Mesendoderm (in vitro differentiated cells): ENCODE measurements around the gene LEKR1.

Experiments used
- DNase-seq: peaks from one replicate; pipeline ENCODE4 v3.0.0; 2013
- H2AK5ac ChIP-seq: 2 replicates; pipeline ENCODE4 v1.6.1; 2013; ENCODE audit warnings: low read length, inconsistent platforms
- H2BK120ac ChIP-seq: 2 replicates; pipeline ENCODE4 v1.6.1; 2013; ENCODE audit warnings: low read depth, mild to moderate bottlenecking, low read length, moderate library complexity, mixed read lengths
- H2BK15ac ChIP-seq: replicated peaks from 2 replicates; pipeline ENCODE4 v1.6.1; 2013; ENCODE audit warnings: low read depth, mild to moderate bottlenecking, moderate library complexity
- H2BK5ac ChIP-seq: 2 replicates; pipeline ENCODE4 v1.6.1; 2013; ENCODE audit warnings: low read length, inconsistent platforms
- H3K18ac ChIP-seq: 2 replicates; pipeline ENCODE4 v1.6.1; 2013; ENCODE audit warnings: mild to moderate bottlenecking, low read length, mixed read lengths
- H3K23ac ChIP-seq: one replicate; pipeline ENCODE4 v1.6.1; 2013; ENCODE audit warnings: low read length
- H3K27ac ChIP-seq: 2 replicates; pipeline ENCODE4 v1.5.1; 2013; ENCODE audit warnings: low read depth, mild to moderate bottlenecking, inconsistent platforms, low read length, moderate library complexity
- H3K27me3 ChIP-seq: 2 replicates; pipeline ENCODE4 v1.6.1; 2013; ENCODE audit warnings: low read length, control low read depth, mild to moderate bottlenecking, inconsistent platforms; ENCODE audit not compliant: insufficient read depth, poor library complexity
- H3K36me3 ChIP-seq: 2 replicates; pipeline ENCODE4 v1.6.1; 2013; ENCODE audit warnings: low read length, inconsistent platforms; ENCODE audit not compliant: control insufficient read depth, insufficient read depth
- H3K4ac ChIP-seq: one replicate; pipeline ENCODE4 v1.6.1; 2013; ENCODE audit warnings: low read depth, mild to moderate bottlenecking, low read length, moderate library complexity
- H3K4me1 ChIP-seq: 2 replicates; pipeline ENCODE4 v1.6.1; 2013; ENCODE audit warnings: low read depth, low read length, inconsistent platforms; ENCODE audit not compliant: control insufficient read depth
- H3K4me2 ChIP-seq: 2 replicates; pipeline ENCODE4 v1.6.1; 2013; ENCODE audit warnings: low read length
- H3K4me3 ChIP-seq: 2 replicates; pipeline ENCODE4 v1.5.1; 2013; ENCODE audit warnings: mild to moderate bottlenecking, low read length
- H3K56ac ChIP-seq: one replicate; pipeline ENCODE4 v1.6.1; 2013; ENCODE audit warnings: low read length
- H3K79me1 ChIP-seq: 2 replicates; pipeline ENCODE4 v1.6.1; 2013; ENCODE audit warnings: low read length, inconsistent platforms
- H3K79me2 ChIP-seq: 2 replicates; pipeline ENCODE4 v1.6.1; 2013; ENCODE audit warnings: mild to moderate bottlenecking, low read length; ENCODE audit not compliant: control insufficient read depth, insufficient read depth
- H3K9ac ChIP-seq: 2 replicates; pipeline ENCODE4 v1.6.1; 2013; ENCODE audit warnings: low read length, inconsistent platforms
- H4K5ac ChIP-seq: one replicate; pipeline ENCODE4 v1.6.1; 2013; ENCODE audit warnings: low read length
- H4K8ac ChIP-seq: one replicate; pipeline ENCODE4 v1.6.1; 2013; ENCODE audit warnings: low read depth, mild to moderate bottlenecking, control low read depth, low read length, moderate library complexity
- WGBS: extraction: QIAGEN DNeasy Blood & Tissue Kit; methylation state at CpG from one replicate; pipeline ENCODE4 v1.1.7; 2013; ENCODE audit warnings: low lambda C conversion rate, missing lambda C conversion rate; ENCODE audit not compliant: insufficient coverage; ENCODE audit errors: extremely low coverage; 5-methylcytosine and 5-hydroxymethylcytosine counted together

Gene LEKR1

GRCh38 chr3:156801746-156802145, 24.4 kb upstream of the LEKR1 start:
- Histone ChIP-seq H3K23ac (no peak overlapping the region), H3K27me3 (no peaks in the 10 kb centered on the region), H4K5ac (no peak overlapping the region), H3K4me2 (no peak overlapping the region), H3K4me1 (no peaks in the 10 kb centered on the region), H2BK15ac (no peak overlapping the region), H3K79me2 (no peaks in the 10 kb centered on the region), H3K4me3 (no peak overlapping the region), H4K8ac (no peak overlapping the region), H2AK5ac (no peak overlapping the region), H3K4ac (no peak overlapping the region), H3K56ac (no peak overlapping the region), H3K36me3 (no peaks in the 10 kb centered on the region), H2BK5ac (no peak overlapping the region), H3K18ac (no peak overlapping the region), H3K79me1 (no peaks in the 10 kb centered on the region), H2BK120ac (no peak overlapping the region), H3K27ac (no peak overlapping the region), H3K9ac (no peak overlapping the region)
- no CpG with 5 or more reads among the region's 2 CpGs for WGBS
- DNase-seq: no peak

GRCh38 chr3:156802821-156803606, 23.1 kb upstream of the LEKR1 start:
- Histone ChIP-seq H3K18ac (no peak overlapping the region), H2AK5ac (no peak overlapping the region), H3K4ac (no peak overlapping the region), H3K56ac (no peak overlapping the region), H3K4me1 (no peaks in the 10 kb centered on the region), H3K27me3 (no peaks in the 10 kb centered on the region), H3K79me1 (no peaks in the 10 kb centered on the region), H3K9ac (no peak overlapping the region), H4K5ac (no peak overlapping the region), H3K36me3 (no peaks in the 10 kb centered on the region), H3K4me2 (no peak overlapping the region), H2BK5ac (no peak overlapping the region), H3K27ac (no peak overlapping the region), H4K8ac (no peak overlapping the region), H3K23ac (no peak overlapping the region), H3K79me2 (no peaks in the 10 kb centered on the region), H2BK120ac (no peak overlapping the region), H2BK15ac (no peak overlapping the region), H3K4me3 (no peak overlapping the region)
- peak; percentile 9 for DNase-seq

- no peaks in the 10 kb centered on the region for H3K36me3 ChIP-seq
- no peak overlapping the region for H3K4ac ChIP-seq
- no peak overlapping the region for H3K4me2 ChIP-seq
- H2BK5ac ChIP-seq: no peak overlapping the region
- H2BK15ac ChIP-seq: no peak overlapping the region
- peak; percentile 21 for DNase-seq
- H3K56ac ChIP-seq: no peak overlapping the region
- no peak overlapping the region for H2BK120ac ChIP-seq
- H3K27ac ChIP-seq: no peak overlapping the region
- H3K18ac ChIP-seq: no peak overlapping the region
- no peak overlapping the region for H3K9ac ChIP-seq
- no peak overlapping the region for H4K8ac ChIP-seq
- no peaks in the 10 kb centered on the region for H3K79me2 ChIP-seq
- H3K4me3 ChIP-seq: no peak overlapping the region
- no peaks in the 10 kb centered on the region for H3K27me3 ChIP-seq
- H3K79me1 ChIP-seq: no peaks in the 10 kb centered on the region
- H4K5ac ChIP-seq: no peak overlapping the region
- H3K23ac ChIP-seq: no peak overlapping the region
- H2AK5ac ChIP-seq: no peak overlapping the region
- no peaks in the 10 kb centered on the region for H3K4me1 ChIP-seq
- no CpG with 5 or more reads among the region's 1 CpG for WGBS
Observed at GRCh38 chr3:156803952-156804741, 22.0 kb upstream of the LEKR1 start.

GRCh38 chr3:156806698-156807097, 19.5 kb upstream of the LEKR1 start:
- Histone ChIP-seq H2BK120ac (no peak overlapping the region), H3K23ac (no peak overlapping the region), H3K9ac (no peak overlapping the region), H3K79me1 (no peaks in the 10 kb centered on the region), H3K4me2 (no peak overlapping the region), H3K36me3 (no peaks in the 10 kb centered on the region), H3K4me3 (no peak overlapping the region), H3K4ac (no peak overlapping the region), H2AK5ac (no peak overlapping the region), H3K27ac (no peak overlapping the region), H3K56ac (no peak overlapping the region), H4K8ac (no peak overlapping the region), H2BK15ac (no peak overlapping the region), H4K5ac (no peak overlapping the region), H3K79me2 (no peaks in the 10 kb centered on the region), H2BK5ac (no peak overlapping the region), H3K18ac (no peak overlapping the region), H3K4me1 (no peaks in the 10 kb centered on the region), H3K27me3 (no peaks in the 10 kb centered on the region)
- no peak for DNase-seq

- no peaks in the 10 kb centered on the region for H3K36me3 ChIP-seq
- no peak overlapping the region for H4K8ac ChIP-seq
- H3K27ac ChIP-seq: no peak overlapping the region
- H3K79me2 ChIP-seq: no peaks in the 10 kb centered on the region
- no peaks in the 10 kb centered on the region for H3K27me3 ChIP-seq
- no peak overlapping the region for H2BK15ac ChIP-seq
- H3K4ac ChIP-seq: no peak overlapping the region
- H3K4me1 ChIP-seq: no peaks in the 10 kb centered on the region
- H2BK5ac ChIP-seq: no peak overlapping the region
- no peak overlapping the region for H3K9ac ChIP-seq
- WGBS: no CpG with 5 or more reads among the region's 2 CpGs
- H3K56ac ChIP-seq: no peak overlapping the region
- no peak overlapping the region for H2AK5ac ChIP-seq
- no peak overlapping the region for H3K23ac ChIP-seq
- H3K79me1 ChIP-seq: no peaks in the 10 kb centered on the region
- H3K18ac ChIP-seq: no peak overlapping the region
- no peak overlapping the region for H4K5ac ChIP-seq
- no peak for DNase-seq
- no peak overlapping the region for H3K4me2 ChIP-seq
- no peak overlapping the region for H3K4me3 ChIP-seq
- no peak overlapping the region for H2BK120ac ChIP-seq
Observed at GRCh38 chr3:156808025-156808424, 18.1 kb upstream of the LEKR1 start.
